PC-3 (cell line): ENCODE measurements around the gene SCYL1. TPM values are rescaled to one million over a fixed set of nuclear protein-coding genes. Genes with fewer than 3 reads are reported as not detected.

Experiments used
- ATAC-seq: fragments of 200-7000 bp; cut with Tn5 transposase; 2 replicates; pipeline ENCODE4 v1.9.1; 2020; ENCODE audit warnings: mild to moderate bottlenecking, moderate library complexity
- BruUV-seq: library from RNA; stranded (reverse); fragments of 400-500 nt; replicated peaks from 2 replicates; lab custom pipeline; 2021; lab: Mats Ljungman, UMichigan
- CTCF ChIA-PET: fragments of 300-600 bp; sonication (Branson Sonifier 250); formaldehyde crosslinking; loops from one replicate; lab custom pipeline; 2022; ENCODE audit warnings: antibody characterized with exemption; lab: Charles Lee
- POLR2A ChIA-PET: fragments of 300-600 bp; sonication (Branson Sonifier 250); formaldehyde crosslinking; loops from one replicate; lab custom pipeline; 2022; ENCODE audit warnings: antibody characterized with exemption; ENCODE audit not compliant: unreplicated experiment; lab: Charles Lee
- DNase-seq: peaks from one replicate; pipeline ENCODE4 v3.0.0-alpha.2; 2015
- H2AFZ ChIP-seq: fragments of 300-600 bp; sonication (generic); 2 replicates; pipeline ENCODE4 v1.6.0; 2016; ENCODE audit warnings: antibody characterized with exemption, low read length
- H3F3A ChIP-seq: fragments of 300-600 bp; sonication (generic); one replicate; pipeline ENCODE4 v1.6.0; 2017; ENCODE audit warnings: antibody characterized with exemption, low read length, control low read depth, mild to moderate bottlenecking; ENCODE audit not compliant: unreplicated experiment
- H3K27ac ChIP-seq: fragments of 300-600 bp; sonication (generic); 2 replicates; pipeline ENCODE4 v1.5.1; 2016; ENCODE audit warnings: mild to moderate bottlenecking, low read length
- H3K27me3 ChIP-seq: fragments of 300-600 bp; sonication (generic); 2 replicates; pipeline ENCODE4 v1.6.1; 2016; ENCODE audit warnings: low read length, mixed read lengths
- H3K36me3 ChIP-seq: fragments of 300-600 bp; sonication (generic); 2 replicates; pipeline ENCODE4 v1.6.1; 2016; ENCODE audit warnings: low read depth, mixed run types, low read length, mixed read lengths
- H3K4me1 ChIP-seq: fragments of 300-600 bp; sonication (generic); 2 replicates; pipeline ENCODE4 v1.5.1; 2016; ENCODE audit warnings: low read length; ENCODE audit not compliant: insufficient read depth
- H3K4me2 ChIP-seq: fragments of 300-600 bp; sonication (generic); 2 replicates; pipeline ENCODE4 v1.6.0; 2016; ENCODE audit warnings: low read length
- H3K4me3 ChIP-seq: fragments of 300-600 bp; sonication (generic); 2 replicates; pipeline ENCODE4 v1.5.1; 2016; ENCODE audit warnings: mild to moderate bottlenecking, low read length, mixed read lengths
- H3K79me2 ChIP-seq: fragments of 300-600 bp; sonication (generic); 2 replicates; pipeline ENCODE4 v1.6.1; 2017; ENCODE audit warnings: low read length, mixed read lengths
- H3K9ac ChIP-seq: fragments of 300-600 bp; sonication (generic); 2 replicates; pipeline ENCODE4 v1.6.0; 2016; ENCODE audit warnings: mild to moderate bottlenecking, low read length
- H3K9me2 ChIP-seq: fragments of 300-600 bp; sonication (generic); replicated peaks from 2 replicates; pipeline ENCODE4 v1.6.1; 2016; ENCODE audit warnings: mixed run types, low read length, mixed read lengths
- H3K9me3 ChIP-seq: fragments of 300-600 bp; sonication (generic); 2 replicates; pipeline ENCODE4 v1.6.1; 2016; ENCODE audit warnings: low read length, mixed read lengths
- H4K20me1 ChIP-seq: fragments of 300-600 bp; sonication (generic); 2 replicates; pipeline ENCODE4 v1.6.1; 2016; ENCODE audit warnings: low read length, mixed read lengths
- CTCF ChIP-seq: fragments of 300-600 bp; sonication (generic); conservative IDR thresholded peaks from 2 replicates; pipeline ENCODE4 v1.5.1; 2017; ENCODE audit warnings: antibody characterized with exemption, low read depth, mild to moderate bottlenecking, low read length
- EZH2 ChIP-seq: fragments of 300-600 bp; sonication (generic); IDR thresholded peaks from one replicate; pipeline ENCODE4 v1.6.1; 2017; ENCODE audit warnings: antibody characterized with exemption, mild to moderate bottlenecking, low read length; ENCODE audit not compliant: unreplicated experiment
- EZH2phosphoT487 ChIP-seq: fragments of 300-600 bp; sonication (generic); IDR thresholded peaks from 2 replicates; pipeline ENCODE4 v1.6.1; 2018; ENCODE audit warnings: mild to moderate bottlenecking, antibody characterized with exemption, low read length, borderline replicate concordance
- intact Hi-C: fragments of 100-400 bp; cut with micrococcal nuclease; formaldehyde crosslinking; loops from 2 replicates; pipeline ENCODE4 v1.9.0; 2023
- total RNA-seq: library from RNA; depleted of rRNA; stranded (reverse); fragments of >200 nt; gene quantifications from 2 replicates; pipeline ENCODE4 v1.2.3, GENCODE V29; 2014

SCYL1 gene
- total RNA-seq, 1 experiment from 2014 or later: 201 TPM

GRCh38 chr11:65491614-65492386, 33.1 kb upstream of the SCYL1 start:
- H3K9me2 ChIP-seq: no peaks in the 10 kb centered on the region
- no peak for TF ChIP-seq CTCF
- no peak for TF ChIP-seq EZH2phosphoT487
- TF ChIP-seq EZH2: no peak
- no peaks in the 10 kb centered on the region for H3F3A ChIP-seq
- ChIA-PET CTCF (interaction anchor here (0.6 to 1.2 kb wide), 3 partner anchors 12 to 216 kb away, joined by 5 to 11 read pairs (median 9); no protein-coding TSS in a partner anchor), POLR2A (interaction anchor here (0.5 to 2.7 kb wide), 11 partner anchors 8 to 228 kb away, joined by 3 to 21 read pairs (median 8); partner anchors contain the start of gene NEAT1)
- H3K36me3 ChIP-seq: no peaks in the 10 kb centered on the region
- BruUV-seq: TSS peak; percentile 40
- peak overlapping the region; percentile 0; the same call in 1 of the 2 replicates for H3K4me3 ChIP-seq
- no peaks in the 10 kb centered on the region for H3K27me3 ChIP-seq
- H3K4me2 ChIP-seq: peak overlapping the region; percentile 36
- H2AFZ ChIP-seq: peak overlapping the region; percentile 49
- intact Hi-C loops: no loop called here
- ATAC-seq (peak; percentile 68), DNase-seq (peak; percentile 94)
- H3K4me1 ChIP-seq: peaks cover 68% of the 10 kb centered on the region
- no peaks in the 10 kb centered on the region for H3K9me3 ChIP-seq
- peaks cover 11% of the 10 kb centered on the region for H3K79me2 ChIP-seq
- peak overlapping the region; percentile 87 for H3K27ac ChIP-seq
- peak overlapping the region; percentile 67 for H3K9ac ChIP-seq
- no peaks in the 10 kb centered on the region for H4K20me1 ChIP-seq

GRCh38 chr11:65492387-65492636, 32.6 kb upstream of the SCYL1 start:
- TF ChIP-seq EZH2 (no peak), EZH2phosphoT487 (no peak), CTCF (no peak)
- Histone ChIP-seq H2AFZ (no peak overlapping the region), H3K79me2 (peaks cover 15% of the 10 kb centered on the region), H3F3A (no peaks in the 10 kb centered on the region), H4K20me1 (no peaks in the 10 kb centered on the region), H3K9me2 (no peaks in the 10 kb centered on the region), H3K4me1 (peaks cover 70% of the 10 kb centered on the region), H3K9ac (peak overlapping the region; percentile 67), H3K27me3 (no peaks in the 10 kb centered on the region), H3K36me3 (no peaks in the 10 kb centered on the region), H3K9me3 (no peaks in the 10 kb centered on the region), H3K4me2 (peak overlapping the region; percentile 36), H3K4me3 (no peak overlapping the region), H3K27ac (peak overlapping the region; percentile 87)
- POLR2A ChIA-PET: interaction anchor here (0.6 to 2.7 kb wide), 5 partner anchors 14 to 70 kb away, joined by 8 to 21 read pairs (median 10); partner anchors contain the start of gene NEAT1
- no TSS peak for BruUV-seq
- no peak for DNase-seq
- ATAC-seq: no peak
- intact Hi-C loops: no loop called here
- CTCF ChIA-PET: interaction anchor here (1.0 kb wide), 1 partner anchor 14 kb away, joined by 5 read pairs; no protein-coding TSS in a partner anchor
